ENCODE results near the gene SLIT3.

- TF ChIP-seq, protein P1, sequence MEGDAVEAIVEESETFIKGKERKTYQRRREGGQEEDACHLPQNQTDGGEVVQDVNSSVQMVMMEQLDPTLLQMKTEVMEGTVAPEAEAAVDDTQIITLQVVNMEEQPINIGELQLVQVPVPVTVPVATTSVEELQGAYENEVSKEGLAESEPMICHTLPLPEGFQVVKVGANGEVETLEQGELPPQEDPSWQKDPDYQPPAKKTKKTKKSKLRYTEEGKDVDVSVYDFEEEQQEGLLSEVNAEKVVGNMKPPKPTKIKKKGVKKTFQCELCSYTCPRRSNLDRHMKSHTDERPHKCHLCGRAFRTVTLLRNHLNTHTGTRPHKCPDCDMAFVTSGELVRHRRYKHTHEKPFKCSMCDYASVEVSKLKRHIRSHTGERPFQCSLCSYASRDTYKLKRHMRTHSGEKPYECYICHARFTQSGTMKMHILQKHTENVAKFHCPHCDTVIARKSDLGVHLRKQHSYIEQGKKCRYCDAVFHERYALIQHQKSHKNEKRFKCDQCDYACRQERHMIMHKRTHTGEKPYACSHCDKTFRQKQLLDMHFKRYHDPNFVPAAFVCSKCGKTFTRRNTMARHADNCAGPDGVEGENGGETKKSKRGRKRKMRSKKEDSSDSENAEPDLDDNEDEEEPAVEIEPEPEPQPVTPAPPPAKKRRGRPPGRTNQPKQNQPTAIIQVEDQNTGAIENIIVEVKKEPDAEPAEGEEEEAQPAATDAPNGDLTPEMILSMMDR (IDR thresholded peaks at IDR 0.05): no peak
- no peak for TF ChIP-seq POLR2A (IDR thresholded peaks at IDR 0.05)
These were observed 259.8 kb downstream of the SLIT3 start for GRCh38 chr5:169041180-169041579.
